A549 treated with DMSO at 1 μM for 4 hours (cell line): ENCODE data around the gene SEBOX. TPM values are rescaled to one million over a fixed set of nuclear protein-coding genes. Genes with fewer than 3 reads are reported as not detected.

Experiments used
- total RNA-seq: library from RNA; stranded (reverse); fragments of 200-300 nt; extraction: Qiagen RNA extraction; gene quantifications from 5 replicates; pipeline ENCODE4 v1.2.3, GENCODE V29; 2022; ENCODE audit warnings: low read depth

Gene SEBOX
- total RNA-seq: not detected in 5 replicates

GRCh38 chr17:28364665-28365363 lies at the start of gene SEBOX:
TSS of gene SEBOX (minus strand) at chr17:28365199. CDS start at chr17:28365151, 48 bp downstream.

GRCh38 chr17:28405632-28406472 lies 40.9 kb upstream of the SEBOX start, which contains the start of gene SLC46A1:
TSS of gene SLC46A1 (minus strand) at chr17:28406212. CDS start at chr17:28406114, 98 bp downstream.

GRCh38 chr17:28371245-28372202 lies 6.5 kb upstream of the SEBOX start, which contains the start of gene SARM1:
TSS of gene SARM1 (plus strand) at chr17:28371694. CDS start at chr17:28372033, 339 bp downstream.

GRCh38 chr17:28370035-28370743 lies 5.2 kb upstream of the SEBOX start, which contains the start of gene VTN:
TSS of gene VTN (minus strand) at chr17:28370307. CDS start at chr17:28370203, 104 bp downstream.

GRCh38 chr17:28357061-28357900 lies 7.7 kb downstream of the SEBOX start, which contains the start of gene POLDIP2:
TSS of gene POLDIP2 (minus strand) at chr17:28357527. CDS start at chr17:28357448, 79 bp downstream.

GRCh38 chr17:28335201-28335958 lies 29.6 kb downstream of the SEBOX start, which contains the start of the genes IFT20 and TNFAIP1:
TSS of gene IFT20 (minus strand) at chr17:28335472. CDS start at chr17:28331985, 3,487 bp downstream.
TSS of gene TNFAIP1 (plus strand) at chr17:28335761. CDS start at chr17:28339522, 3,761 bp downstream.

GRCh38 chr17:28318759-28319597 lies 46.0 kb downstream of the SEBOX start, which contains the start of gene TMEM97:
TSS of gene TMEM97 (plus strand) at chr17:28319200. CDS start at chr17:28319240, 40 bp downstream.

Other genes starting within 250 kb of the SEBOX start
- gene TMEM97, start 46.0 kb downstream of the SEBOX start, total RNA-seq: 52.9 to 61.6 TPM (median 57.0 TPM) in 5 replicates
- 54.9 to 61.6 TPM (median 58.4 TPM) in 5 replicates for gene IFT20, start 29.7 kb downstream of the SEBOX start, total RNA-seq
- gene TNFAIP1, start 29.4 kb downstream of the SEBOX start, total RNA-seq: 46.6 to 59.1 TPM (median 52.4 TPM) in 5 replicates
- 142 to 171 TPM (median 162 TPM) in 5 replicates for gene POLDIP2, start 7.7 kb downstream of the SEBOX start, total RNA-seq
- 17.2 to 27.4 TPM (median 19.3 TPM) in 5 replicates for gene VTN, start 5.1 kb upstream of the SEBOX start, total RNA-seq
- 5.1 to 6.2 TPM (median 6.0 TPM) in 5 replicates for gene SARM1, start 6.5 kb upstream of the SEBOX start, total RNA-seq
- gene SLC46A1, start 41.0 kb upstream of the SEBOX start, total RNA-seq: 17.4 to 21.2 TPM (median 20.9 TPM) in 5 replicates
- gene SLC13A2, start 108.4 kb upstream of the SEBOX start, total RNA-seq: 0.06 to 0.12 TPM (median 0.09 TPM) in 5 replicates
- gene FOXN1, start 141.1 kb upstream of the SEBOX start, total RNA-seq: 0.02 to 0.05 TPM (median 0.03 TPM) in 3 of 5 replicates, not detected in the others
- gene UNC119, start 187.4 kb upstream of the SEBOX start, total RNA-seq: 26.3 to 34.7 TPM (median 29.9 TPM) in 5 replicates
- 57.3 to 64.3 TPM (median 61.4 TPM) in 5 replicates for gene PIGS, start 206.3 kb upstream of the SEBOX start, total RNA-seq
- gene ALDOC, start 211.7 kb upstream of the SEBOX start, total RNA-seq: 1.4 to 2.3 TPM (median 1.8 TPM) in 5 replicates
- gene SPAG5, start 233.8 kb upstream of the SEBOX start, total RNA-seq: 77.8 to 88.5 TPM (median 81.4 TPM) in 5 replicates
- gene RSKR, start 249.0 kb upstream of the SEBOX start, total RNA-seq: 3.8 to 7.0 TPM (median 6.0 TPM) in 5 replicates